H1 (cell line): Measurements from ENCODE around the gene PLB1. TPM values are rescaled to one million over a fixed set of nuclear protein-coding genes. Genes with fewer than 3 reads are reported as not detected.

Experiments
- CTCF ChIA-PET: fragments of 300-600 bp; sonication (Branson Sonifier 250); formaldehyde crosslinking; loops from one replicate; lab custom pipeline; 2021; ENCODE audit not compliant: partially characterized antibody; lab: Charles Lee
- POLR2A ChIA-PET: fragments of 300-600 bp; sonication (Branson Sonifier 250); formaldehyde crosslinking; loops from one replicate; lab custom pipeline; 2021; ENCODE audit warnings: inconsistent platforms; ENCODE audit not compliant: partially characterized antibody; lab: Charles Lee
- DNase-seq, 2 experiments: peaks; one replicate each; pipeline versions ENCODE4 v3.0.0 to v3.0.0-alpha.2; 2010 to 2022; ENCODE audit warnings: low spot score in 2 of 2, low read depth in 1 of 2, mixed read lengths in 1 of 2
- FAIRE-seq: peaks from 2 replicates; lab custom pipeline; 2011; peaks lifted over from hg19 to GRCh38; lab: Jason Lieb, UNC
- H2AFZ ChIP-seq: 2 replicates; pipeline ENCODE4 v1.8.1; 2012; ENCODE audit warnings: low read length, inconsistent platforms
- H2AK5ac ChIP-seq: 2 replicates; pipeline ENCODE4 v1.6.1; 2013; ENCODE audit warnings: low read depth, low read length
- H2BK120ac ChIP-seq: replicated peaks from 2 replicates; pipeline ENCODE3; 2013; ENCODE audit warnings: low read depth, low read length, inconsistent platforms
- H2BK12ac ChIP-seq: 2 replicates; pipeline ENCODE4 v1.6.1; 2013; ENCODE audit warnings: low read depth, low read length
- H2BK15ac ChIP-seq: 2 replicates; pipeline ENCODE4 v1.6.1; 2013; ENCODE audit warnings: low read length
- H2BK20ac ChIP-seq: 2 replicates; pipeline ENCODE4 v1.6.1; 2013; ENCODE audit warnings: low read length
- H2BK5ac ChIP-seq: 2 replicates; pipeline ENCODE4 v1.6.1; 2013; ENCODE audit warnings: low read depth, low read length
- H3K14ac ChIP-seq: 2 replicates; pipeline ENCODE4 v1.6.1; 2013; ENCODE audit warnings: inconsistent platforms; ENCODE audit not compliant: insufficient read length
- H3K18ac ChIP-seq: 2 replicates; pipeline ENCODE4 v1.6.1; 2013; ENCODE audit warnings: low read length; ENCODE audit errors: extremely low read depth
- H3K23ac ChIP-seq: 2 replicates; pipeline ENCODE4 v1.6.1; 2013; ENCODE audit warnings: inconsistent platforms; ENCODE audit not compliant: insufficient read length
- H3K23me2 ChIP-seq: 2 replicates; pipeline ENCODE4 v1.6.1; 2013; ENCODE audit warnings: low read depth, low read length
- H3K27ac ChIP-seq: 2 replicates; pipeline ENCODE4 v1.6.1; 2011; ENCODE audit warnings: low read depth, low read length, inconsistent platforms
- H3K27me3 ChIP-seq, 4 experiments: replicated peaks in 1 of 4; 1 replicate in 1 of 4; 2 replicates in 3 of 4; pipeline versions ENCODE4 v1.6.1 to v1.8.1; 2011 to 2013; ENCODE audit warnings: low read length in 3 of 4, mild to moderate bottlenecking in 3 of 4, inconsistent platforms in 2 of 4, mixed read lengths in 2 of 4, moderate library complexity in 1 of 4; ENCODE audit not compliant: control insufficient read depth in 3 of 4, insufficient read depth in 3 of 4; ENCODE audit errors: extremely low read depth in 1 of 4
- H3K36me3 ChIP-seq, 4 experiments: 2 replicates each; pipeline versions ENCODE4 v1.6.1 to v1.8.1; 2011 to 2013; ENCODE audit warnings: mild to moderate bottlenecking in 4 of 4, low read length in 3 of 4, moderate library complexity in 2 of 4, control low read depth in 1 of 4, inconsistent platforms in 1 of 4; ENCODE audit not compliant: insufficient read depth in 4 of 4, control insufficient read depth in 2 of 4
- H3K4ac ChIP-seq: replicated peaks from 2 replicates; pipeline ENCODE3; 2013; ENCODE audit warnings: low read length, low read depth, mixed read lengths, inconsistent platforms; ENCODE audit not compliant: insufficient read length
- H3K4me1 ChIP-seq, 4 experiments: replicated peaks in 1 of 4; 1 replicate in 1 of 4; 2 replicates in 3 of 4; pipeline versions ENCODE4 v1.6.1 to v1.8.1; 2011 to 2013; ENCODE audit warnings: low read length in 3 of 4, inconsistent platforms in 2 of 4, mixed read lengths in 1 of 4; ENCODE audit not compliant: insufficient read depth in 4 of 4, control insufficient read depth in 3 of 4
- H3K4me2 ChIP-seq, 2 experiments: 2 replicates each; pipeline versions ENCODE4 v1.6.1 to v1.8.1; 2011 to 2013; ENCODE audit warnings: low read depth in 2 of 2, low read length in 2 of 2, control low read depth in 1 of 2, inconsistent platforms in 1 of 2, mild to moderate bottlenecking in 1 of 2; ENCODE audit not compliant: insufficient read depth in 1 of 2
- H3K4me3 ChIP-seq, 4 experiments: fragments of 200-600, 300-600 bp in 1 of 4; sonication (generic), shearing (Covaris generic), sonication (Bioruptor Twin) in 1 of 4; 2 replicates each; pipeline versions ENCODE4 v1.5.1 to v1.8.1; 2011 to 2016; ENCODE audit warnings: low read length in 4 of 4, low read depth in 3 of 4, control low read depth in 2 of 4, inconsistent platforms in 2 of 4, mild to moderate bottlenecking in 2 of 4, mixed read lengths in 1 of 4, moderate library complexity in 1 of 4; ENCODE audit not compliant: insufficient read depth in 2 of 4; ENCODE audit errors: extremely low read depth in 1 of 4
- H3K56ac ChIP-seq: replicated peaks from 2 replicates; pipeline ENCODE3; 2013; ENCODE audit warnings: low read depth, mild to moderate bottlenecking, mixed read lengths, low read length, inconsistent platforms; ENCODE audit not compliant: insufficient read length
- H3K79me1 ChIP-seq: 2 replicates; pipeline ENCODE4 v1.6.1; 2013; ENCODE audit warnings: low read depth, low read length, control low read depth
- H3K79me2 ChIP-seq, 2 experiments: 2 replicates each; pipeline versions ENCODE4 v1.6.1 to v1.8.1; 2012 to 2013; ENCODE audit warnings: low read length in 2 of 2, mild to moderate bottlenecking in 2 of 2, inconsistent platforms in 1 of 2; ENCODE audit not compliant: insufficient read depth in 2 of 2, control insufficient read depth in 1 of 2
- H3K9ac ChIP-seq, 4 experiments: replicated peaks in 1 of 4; 1 replicate in 1 of 4; 2 replicates in 3 of 4; pipeline versions ENCODE4 v1.6.1 to v1.8.1; 2011 to 2013; ENCODE audit warnings: low read depth in 3 of 4, low read length in 3 of 4, control low read depth in 2 of 4, mild to moderate bottlenecking in 2 of 4, moderate library complexity in 2 of 4, inconsistent platforms in 1 of 4; ENCODE audit errors: extremely low read depth in 1 of 4
- H3K9me3 ChIP-seq, 2 experiments: 2 replicates each; pipeline versions ENCODE4 v1.6.1 to v1.8.1; 2012 to 2013; ENCODE audit warnings: mild to moderate bottlenecking in 2 of 2, moderate library complexity in 2 of 2, control low read depth in 1 of 2, inconsistent platforms in 1 of 2, low read depth in 1 of 2, low read length in 1 of 2, mixed read lengths in 1 of 2; ENCODE audit not compliant: insufficient read depth in 2 of 2
- H4K20me1 ChIP-seq, 2 experiments: replicated peaks in 1 of 2; 2 replicates each; pipeline versions ENCODE3 to v1.8.1; 2011 to 2013; ENCODE audit warnings: inconsistent platforms in 2 of 2, low read length in 2 of 2, mild to moderate bottlenecking in 1 of 2; ENCODE audit not compliant: insufficient read depth in 2 of 2, control insufficient read depth in 1 of 2
- H4K5ac ChIP-seq: 2 replicates; pipeline ENCODE4 v1.6.1; 2013; ENCODE audit warnings: low read length, low read depth, mixed read lengths, inconsistent platforms; ENCODE audit not compliant: insufficient read length
- H4K8ac ChIP-seq: 2 replicates; pipeline ENCODE4 v1.8.0; 2013; ENCODE audit warnings: mild to moderate bottlenecking, moderate library complexity, low read length, inconsistent platforms; ENCODE audit not compliant: insufficient read depth; ENCODE audit errors: extremely low read depth
- H4K91ac ChIP-seq: replicated peaks from 2 replicates; pipeline ENCODE3; 2013; ENCODE audit warnings: low read length, mixed read lengths, inconsistent platforms; ENCODE audit not compliant: insufficient read length
- CBX8 ChIP-seq: fragments of 300-800, 300-1000 bp; sonication (generic); IDR thresholded peaks from 2 replicates; pipeline ENCODE4 v1.7.1; 2016; ENCODE audit warnings: low read depth, low read length, borderline replicate concordance
- EP300 ChIP-seq, 2 experiments: IDR thresholded peaks; 1 replicate in 1 of 2; 2 replicates in 1 of 2; pipeline ENCODE4 v1.6.1; 2011 to 2012; ENCODE audit warnings: low read depth in 2 of 2, low read length in 2 of 2, mild to moderate bottlenecking in 2 of 2, borderline replicate concordance in 1 of 2, inconsistent platforms in 1 of 2, moderate library complexity in 1 of 2
- NANOG ChIP-seq: IDR thresholded peaks from 2 replicates; pipeline ENCODE4 v1.6.1; 2011; ENCODE audit warnings: low read length, low read depth, mild to moderate bottlenecking, inconsistent platforms; ENCODE audit not compliant: insufficient read depth, poor library complexity, severe bottlenecking
- RAD21 ChIP-seq, 2 experiments: IDR thresholded peaks in 1 of 2; conservative IDR thresholded peaks in 1 of 2; 2 replicates each; pipeline ENCODE4 v1.6.1; 2011; ENCODE audit warnings: low read depth in 2 of 2, low read length in 2 of 2, improper control_type of control experiment in 1 of 2, inconsistent platforms in 1 of 2, mild to moderate bottlenecking in 1 of 2, moderate library complexity in 1 of 2
- RBBP5 ChIP-seq: IDR thresholded peaks from 2 replicates; pipeline ENCODE4 v1.7.1; 2012; ENCODE audit warnings: low read depth, mild to moderate bottlenecking, inconsistent platforms, low read length, moderate library complexity, borderline replicate concordance
- RNF2 ChIP-seq: fragments of 200-900, 300-1000 bp; sonication (generic); IDR thresholded peaks from 2 replicates; pipeline ENCODE4 v1.7.1; 2016; ENCODE audit warnings: borderline replicate concordance, low read depth, mild to moderate bottlenecking, antibody characterized with exemption, low read length; ENCODE audit not compliant: poor library complexity, severe bottlenecking; ENCODE audit errors: missing control alignments
- SP1 ChIP-seq: IDR thresholded peaks from 2 replicates; pipeline ENCODE4 v1.6.1; 2011; ENCODE audit warnings: low read depth, low read length
- TAF7 ChIP-seq: optimal IDR thresholded peaks from 2 replicates; pipeline ENCODE3; 2011; ENCODE audit warnings: low read depth, mild to moderate bottlenecking, inconsistent platforms, low read length, moderate library complexity, borderline replicate concordance
- WGBS, 2 experiments: shearing (Covaris generic) in 1 of 2; methylation state at CpG; one replicate each; pipeline versions ENCODE4 v1.1.6 to v1.1.7; 2013 to 2015; ENCODE audit warnings: low lambda C conversion rate in 2 of 2, mixed read lengths in 2 of 2, inconsistent platforms in 1 of 2, low coverage in 1 of 2, missing lambda C conversion rate in 1 of 2; ENCODE audit not compliant: insufficient replicate concordance in 2 of 2, insufficient coverage in 1 of 2, insufficient read length in 1 of 2; ENCODE audit errors: extremely low coverage in 1 of 2, missing lambda C conversion rate in 1 of 2; 5-methylcytosine and 5-hydroxymethylcytosine counted together
- polyA plus RNA-seq, 7 experiments: library from polyadenylated mRNA; depleted of rRNA in 3 of 7; stranded (reverse) in 5 of 7; unstranded in 2 of 7; fragments of >200 nt in 5 of 7; fragments of 200-250 nt in 2 of 7; gene quantifications; 1 replicate in 5 of 7; 2 replicates in 1 of 7; 4 replicates in 1 of 7; pipeline versions ENCODE4 v1.2.1 to v1.2.3, GENCODE V29; 2011 to 2013; ENCODE audit warnings: missing spikeins in 2 of 7, mixed read lengths in 2 of 7
- total RNA-seq: library from RNA; stranded (reverse); fragmentation: NEBNext Ultra II Directional; extraction: Animal tissue kit (Norgen Biotek cat#: 25700); gene quantifications from 2 replicates; pipeline ENCODE4 v1.2.1, GENCODE V29; 2021

PLB1 gene
- total and polyA plus RNA-seq, 2 of the 8 experiments (the other 6 are each of a cell fraction or from before 2014, with no cell fraction given), result 0.20 to 0.36 TPM

- no peaks in the 10 kb centered on the region for H3K9me3 ChIP-seq
- no peak overlapping the region for H3K14ac ChIP-seq
- no peaks in the 10 kb centered on the region for H3K23me2 ChIP-seq
- H2BK5ac ChIP-seq, result no peak overlapping the region
- no peak overlapping the region for H3K18ac ChIP-seq
- no peak overlapping the region for H2BK20ac ChIP-seq
- ChIA-PET CTCF (interaction anchor here (0.6 to 1.8 kb wide), 4 partner anchors 18 to 491 kb away, joined by 3 to 4 read pairs (median 3); no protein-coding TSS in a partner anchor), POLR2A (no interaction called here)
- no peak overlapping the region for H3K4me3 ChIP-seq
- DNase-seq (no peak), FAIRE-seq (no peak)
- H4K5ac ChIP-seq, result no peak overlapping the region
- H3K79me1 ChIP-seq, result no peaks in the 10 kb centered on the region
- 0 out of 2 replicates have a peak overlapping the region, but pooled peaks have one; percentile 46 for H2BK15ac ChIP-seq
- H3K4ac ChIP-seq, result no peak overlapping the region
- no peak overlapping the region for H3K9ac ChIP-seq
- WGBS, 2 experiments, result 94% methylated on average over 9 of the region's 11 CpGs; no CpG with 5 or more reads in 1 of the 2 experiments
- no peak overlapping the region for H2AFZ ChIP-seq
- H4K20me1 ChIP-seq, result no peaks in the 10 kb centered on the region
- H3K27ac ChIP-seq, result no peak overlapping the region
- H3K56ac ChIP-seq, result no peak overlapping the region
- H3K4me1 ChIP-seq, result peaks cover 0 to 5% (median 1%) of the 10 kb centered on the region in 4 experiments; a peak in 1 of 7 replicates
- H3K27me3 ChIP-seq, result no peaks in the 10 kb centered on the region
- H3K36me3 ChIP-seq, result no peaks in the 10 kb centered on the region
- H4K8ac ChIP-seq, result no peak overlapping the region
- H2AK5ac ChIP-seq, result no peak overlapping the region
- H2BK12ac ChIP-seq, result no peak overlapping the region
- no peaks in the 10 kb centered on the region for H3K79me2 ChIP-seq
- no peak overlapping the region for H2BK120ac ChIP-seq
- H3K23ac ChIP-seq, result no peak overlapping the region
- H4K91ac ChIP-seq, result no peak overlapping the region
- TF ChIP-seq TAF7, result no peak
- no peak for TF ChIP-seq EP300 (IDR thresholded peaks at IDR 0.05; ENCODE audit: borderline replicate concordance in 1 of 2, low read depth in 2 of 2, low read length in 2 of 2)
- no peak for TF ChIP-seq CBX8
- no peak for TF ChIP-seq RBBP5
- no peak for TF ChIP-seq SP1
- no peak for TF ChIP-seq NANOG
- TF ChIP-seq RAD21 (IDR thresholded peaks at IDR 0.05 in 1 of 2, conservative IDR thresholded peaks at IDR 0.05 in 1 of 2; ENCODE audit: low read depth in 2 of 2, low read length in 2 of 2), result no peak
- no peak for TF ChIP-seq RNF2
- H3K4me2 ChIP-seq, result no peak overlapping the region
Measured at GRCh38 chr2:28613633-28614501, 118.0 kb downstream of the PLB1 start.
